HG03025 (cell line): ENCODE data around the gene LTV1.
"Not testable (repeated sequence)": the region's sequence is repeated elsewhere in the genome, so short reads cannot be mapped to it uniquely, and the experiment has no call there.

Experiments used
- ATAC-seq: cut with Tn5 transposase; IDR thresholded peaks from one replicate; pipeline ENCODE4 v1.9.1; 2021; ENCODE audit warnings: mild to moderate bottlenecking, moderate library complexity; ENCODE audit not compliant: unreplicated experiment, low FRiP score

Gene LTV1

DNA sequence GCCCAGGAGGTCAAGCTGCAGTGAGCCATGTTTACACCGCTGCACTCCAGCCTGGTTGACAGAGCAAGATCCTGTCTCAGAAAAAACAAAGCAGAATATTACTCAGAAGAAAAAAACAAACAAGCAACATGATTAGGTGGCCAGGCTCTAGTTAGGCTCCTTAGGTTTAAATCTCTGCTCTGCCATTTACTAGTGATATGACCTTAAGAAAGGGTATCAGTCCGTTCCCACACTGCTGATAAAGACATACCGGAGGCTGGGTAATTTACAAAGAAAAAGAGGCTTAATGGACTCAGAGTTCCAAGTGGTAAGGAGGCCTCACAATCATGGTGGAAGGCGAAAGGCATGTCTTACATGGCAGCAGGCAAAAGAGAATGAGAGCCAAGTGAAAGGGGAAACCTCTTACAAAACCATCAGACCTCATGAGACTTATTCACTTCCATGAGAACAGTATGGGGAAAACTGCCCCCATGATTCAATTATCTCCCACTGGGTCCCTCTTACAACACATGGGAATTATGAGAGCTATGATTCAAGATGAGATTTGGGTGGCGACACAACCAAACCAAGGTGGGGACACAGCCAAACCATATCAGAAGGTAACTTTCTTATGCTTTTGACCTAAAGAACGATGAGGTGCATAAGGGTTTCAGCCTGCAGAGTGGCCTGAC is 2.4 kb upstream of the LTV1 start:
- ATAC-seq, result no peak

GRCh38 chr6:143842461-143842901 is 657 bp upstream of the LTV1 start:
- peak; percentile 19 for ATAC-seq

- ATAC-seq, result no peak
Measured at GRCh38 chr6:143843677-143843999, 500 bp downstream of the LTV1 start.

DNA sequence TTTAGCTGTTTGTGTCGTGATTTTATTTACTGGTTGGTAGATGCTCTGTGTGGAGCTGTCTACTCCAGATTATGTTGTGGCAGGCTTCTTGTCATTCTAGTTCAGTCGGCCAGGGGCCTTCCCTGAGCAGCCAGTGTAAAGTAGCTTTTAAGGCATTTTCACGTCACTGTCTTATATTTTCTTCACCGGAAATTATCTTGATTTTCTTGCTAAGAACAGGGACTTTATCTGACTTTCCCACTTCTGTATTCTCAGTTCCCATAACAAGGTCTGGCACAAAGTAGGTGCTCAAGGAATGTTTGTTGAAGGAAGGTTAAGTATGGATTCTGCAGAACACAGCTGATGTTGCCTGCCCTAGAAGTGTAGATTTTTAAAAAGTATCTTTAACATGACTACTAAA is 868 bp downstream of the LTV1 start:
- ATAC-seq, result no peak

GRCh38 chr6:143845033-143845432 is 1.9 kb downstream of the LTV1 start:
- ATAC-seq, result no peak

GRCh38 chr6:143851706-143852105 is 8.6 kb downstream of the LTV1 start:
- ATAC-seq, result not testable (repeated sequence)

- not testable (repeated sequence) for ATAC-seq
Measured at GRCh38 chr6:143855057-143855456, 11.9 kb downstream of the LTV1 start.

DNA sequence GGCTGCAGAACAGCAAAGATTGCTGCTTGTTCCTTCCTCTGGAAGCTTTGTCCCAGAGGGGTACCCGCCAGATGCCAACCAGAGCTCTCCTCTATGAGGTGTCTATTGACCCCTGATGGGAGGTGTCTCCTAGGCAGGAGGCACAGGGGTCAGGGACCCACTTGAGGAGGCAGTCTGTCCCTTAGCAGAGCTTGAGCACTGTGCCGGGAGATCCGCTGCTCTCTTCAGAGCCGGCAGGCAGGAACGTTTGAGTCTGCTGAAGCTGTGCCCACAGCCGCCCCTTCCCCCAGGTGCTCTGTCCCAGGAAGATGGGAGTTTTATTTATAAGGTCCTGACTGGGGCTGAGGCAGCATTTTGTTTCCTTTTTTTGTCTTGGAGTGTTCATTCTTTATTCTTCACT is 13.6 kb downstream of the LTV1 start:
- ATAC-seq, result not testable (repeated sequence)

DNA sequence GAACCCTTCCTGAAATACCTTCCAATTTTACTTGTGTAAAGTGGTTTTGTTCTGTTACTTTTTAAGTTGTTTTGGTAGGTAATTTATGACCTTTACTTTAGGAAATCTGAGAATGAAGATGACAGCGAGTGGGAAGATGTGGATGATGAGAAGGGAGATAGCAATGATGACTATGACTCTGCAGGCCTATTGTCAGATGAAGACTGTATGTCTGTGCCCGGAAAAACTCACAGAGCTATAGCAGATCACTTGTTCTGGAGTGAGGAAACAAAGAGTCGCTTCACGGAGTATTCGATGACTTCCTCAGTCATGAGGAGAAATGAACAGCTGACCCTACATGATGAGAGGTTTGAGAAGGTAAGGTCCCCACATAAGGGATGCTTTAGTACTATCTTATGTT is 14.5 kb downstream of the LTV1 start:
- ATAC-seq, result no peak

GRCh38 chr6:143859891-143860660 is 16.9 kb downstream of the LTV1 start:
- no peak for ATAC-seq

DNA sequence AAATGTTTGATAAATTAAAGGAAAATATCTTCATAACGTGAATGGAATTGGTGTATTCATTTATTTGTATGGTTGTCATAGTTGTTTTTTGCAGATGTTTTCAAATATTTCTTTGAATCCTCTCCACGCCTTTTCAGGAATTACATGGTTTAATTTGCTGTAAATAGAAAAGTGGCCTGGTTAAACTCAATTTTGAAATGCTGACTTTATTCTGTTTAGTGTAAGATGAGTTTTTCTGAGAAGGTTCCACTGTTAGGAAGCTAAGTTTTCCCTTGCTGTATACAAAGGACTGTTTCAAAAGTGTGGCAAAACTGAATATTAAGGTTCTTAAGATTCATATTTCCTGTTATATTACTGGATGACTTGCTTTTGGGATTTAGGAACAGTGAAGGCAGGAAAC is 20.6 kb downstream of the LTV1 start:
- ATAC-seq, result no peak

GRCh38 chr6:143864234-143864633 is 21.1 kb downstream of the LTV1 start, which contains the start of gene ZC2HC1B:
Gene ZC2HC1B (plus strand): TSS chr6:143864474. CDS start chr6:143864540, 66 bp downstream.
- no peak for ATAC-seq

- no peak for ATAC-seq
Measured at GRCh38 chr6:143867236-143867635, 24.1 kb downstream of the LTV1 start.

GRCh38 chr6:143868808-143869207 is 25.7 kb downstream of the LTV1 start:
- not testable (repeated sequence) for ATAC-seq

GRCh38 chr6:143871202-143871730 is 28.1 kb downstream of the LTV1 start:
- ATAC-seq, result not testable (repeated sequence)

- peak; percentile 90 for ATAC-seq
Measured at GRCh38 chr6:143872201-143872600, 29.1 kb downstream of the LTV1 start.

- not testable (repeated sequence) for ATAC-seq
Measured at GRCh38 chr6:143873600-143873999, 30.5 kb downstream of the LTV1 start.

- ATAC-seq, result not testable (repeated sequence)
Measured at GRCh38 chr6:143874503-143874902, 31.4 kb downstream of the LTV1 start.

- ATAC-seq, result no peak
Measured at GRCh38 chr6:143877584-143878271, 34.6 kb downstream of the LTV1 start.

GRCh38 chr6:143878272-143878760 is 35.2 kb downstream of the LTV1 start:
- ATAC-seq, result no peak

DNA sequence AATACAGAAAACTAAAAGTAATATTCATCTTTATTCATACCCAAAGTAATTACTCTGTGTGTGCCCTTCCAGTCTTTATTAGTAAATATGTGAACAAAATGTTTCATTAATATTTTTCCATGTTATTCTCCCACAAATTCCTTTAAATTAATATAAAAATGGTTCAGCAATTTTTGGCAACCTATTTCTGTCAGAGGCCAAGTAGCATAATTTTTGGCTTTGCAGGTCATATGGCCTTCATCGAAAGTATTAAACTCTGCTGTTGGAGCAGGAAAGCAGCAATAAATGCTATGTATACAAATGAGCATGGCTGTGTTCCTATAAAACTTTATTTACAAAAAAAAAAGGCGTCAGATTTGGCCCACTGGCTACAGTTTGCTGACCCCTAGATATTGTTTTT is 37.3 kb downstream of the LTV1 start:
- ATAC-seq, result no peak
